ENCODE data around the gene PHPT1. TPM values are rescaled to one million over a fixed set of nuclear protein-coding genes. Genes with fewer than 3 reads are reported as not detected.
"Not testable (repeated sequence)": the region's sequence is repeated elsewhere in the genome, so short reads cannot be mapped to it uniquely, and the experiment has no call there.

Gene PHPT1
- total and polyA plus RNA-seq, 4 donors, result 75.0 to 195 (median 117) TPM

DNA sequence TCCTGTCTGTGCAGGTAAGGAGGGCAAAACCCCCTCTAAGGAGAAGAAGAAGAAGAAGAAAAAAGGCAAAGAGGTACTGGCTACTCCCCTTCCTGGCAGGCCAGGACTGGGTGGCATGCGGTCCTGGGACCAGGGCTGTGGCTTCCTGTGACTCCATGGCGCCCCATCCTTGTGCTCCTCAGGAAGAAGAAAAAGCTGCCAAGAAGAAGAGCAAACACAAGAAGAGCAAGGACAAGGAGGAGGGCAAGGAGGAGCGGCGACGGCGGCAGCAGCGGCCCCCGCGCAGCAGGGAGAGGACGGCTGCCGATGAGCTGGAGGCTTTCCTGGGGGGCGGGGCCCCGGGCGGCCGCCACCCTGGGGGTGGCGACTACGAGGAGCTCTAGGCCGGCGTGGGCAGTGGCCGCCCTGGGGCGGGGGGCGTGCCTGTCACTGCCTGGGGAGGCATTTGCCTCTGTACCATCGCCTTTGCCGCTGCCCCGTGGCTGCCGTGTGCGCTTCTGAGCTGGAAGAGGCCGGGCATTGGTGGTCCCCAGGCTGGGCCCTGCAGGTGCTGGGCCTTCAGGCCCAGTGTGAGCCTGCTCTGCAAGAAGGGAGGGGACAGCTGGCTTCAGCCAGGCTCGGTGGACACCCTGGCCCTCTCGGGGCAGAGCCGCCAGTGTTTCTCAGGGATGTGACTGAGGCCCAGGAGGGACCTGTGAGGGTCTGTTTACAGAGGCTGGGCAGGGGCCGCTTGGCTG, 8.9 kb upstream of the PHPT1 start:
- H3K27me3 ChIP-seq (ENCODE audit: control insufficient read depth in 3 of 3, insufficient read depth in 3 of 3, low read length in 2 of 3), result peaks cover 0 to 8% (median 3%) of the 10 kb centered on the region in 3 donors
- H3K4me1 ChIP-seq (ENCODE audit: control insufficient read depth in 5 of 5, insufficient read depth in 5 of 5, low read length in 5 of 5), result peaks cover 0 to 23% (median 10%) of the 10 kb centered on the region in 5 donors
- H3K9ac ChIP-seq (ENCODE audit: insufficient read depth in 1 of 2, low read length in 2 of 2), result no peak overlapping the region
- WGBS, 2 donors, result 80 to 84% methylated on average over 23 to 32 of the region's 32 CpGs
- TF ChIP-seq, protein P1, sequence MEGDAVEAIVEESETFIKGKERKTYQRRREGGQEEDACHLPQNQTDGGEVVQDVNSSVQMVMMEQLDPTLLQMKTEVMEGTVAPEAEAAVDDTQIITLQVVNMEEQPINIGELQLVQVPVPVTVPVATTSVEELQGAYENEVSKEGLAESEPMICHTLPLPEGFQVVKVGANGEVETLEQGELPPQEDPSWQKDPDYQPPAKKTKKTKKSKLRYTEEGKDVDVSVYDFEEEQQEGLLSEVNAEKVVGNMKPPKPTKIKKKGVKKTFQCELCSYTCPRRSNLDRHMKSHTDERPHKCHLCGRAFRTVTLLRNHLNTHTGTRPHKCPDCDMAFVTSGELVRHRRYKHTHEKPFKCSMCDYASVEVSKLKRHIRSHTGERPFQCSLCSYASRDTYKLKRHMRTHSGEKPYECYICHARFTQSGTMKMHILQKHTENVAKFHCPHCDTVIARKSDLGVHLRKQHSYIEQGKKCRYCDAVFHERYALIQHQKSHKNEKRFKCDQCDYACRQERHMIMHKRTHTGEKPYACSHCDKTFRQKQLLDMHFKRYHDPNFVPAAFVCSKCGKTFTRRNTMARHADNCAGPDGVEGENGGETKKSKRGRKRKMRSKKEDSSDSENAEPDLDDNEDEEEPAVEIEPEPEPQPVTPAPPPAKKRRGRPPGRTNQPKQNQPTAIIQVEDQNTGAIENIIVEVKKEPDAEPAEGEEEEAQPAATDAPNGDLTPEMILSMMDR (IDR thresholded peaks at IDR 0.05; ENCODE audit: control extremely low read depth, extremely low read depth), result no peak
- DNase-seq, result no peak
- H3K4me3 ChIP-seq, result no peak overlapping the region
- peaks cover 0 to 40% (median 2%) of the 10 kb centered on the region in 4 donors for H3K36me3 ChIP-seq (ENCODE audit: control insufficient read depth in 4 of 4, insufficient read depth in 4 of 4, low read length in 4 of 4)
- H3K27ac ChIP-seq (ENCODE audit: low read depth in 1 of 2, low read length in 1 of 2), result no peak overlapping the region
- ATAC-seq (ENCODE audit: insufficient read depth, low FRiP score), result no peak
- peaks cover 0 to 1% (median 0%) of the 10 kb centered on the region in 4 donors for H3K9me3 ChIP-seq (ENCODE audit: control insufficient read depth in 4 of 4, insufficient read depth in 3 of 4, low read length in 3 of 4)

DNA sequence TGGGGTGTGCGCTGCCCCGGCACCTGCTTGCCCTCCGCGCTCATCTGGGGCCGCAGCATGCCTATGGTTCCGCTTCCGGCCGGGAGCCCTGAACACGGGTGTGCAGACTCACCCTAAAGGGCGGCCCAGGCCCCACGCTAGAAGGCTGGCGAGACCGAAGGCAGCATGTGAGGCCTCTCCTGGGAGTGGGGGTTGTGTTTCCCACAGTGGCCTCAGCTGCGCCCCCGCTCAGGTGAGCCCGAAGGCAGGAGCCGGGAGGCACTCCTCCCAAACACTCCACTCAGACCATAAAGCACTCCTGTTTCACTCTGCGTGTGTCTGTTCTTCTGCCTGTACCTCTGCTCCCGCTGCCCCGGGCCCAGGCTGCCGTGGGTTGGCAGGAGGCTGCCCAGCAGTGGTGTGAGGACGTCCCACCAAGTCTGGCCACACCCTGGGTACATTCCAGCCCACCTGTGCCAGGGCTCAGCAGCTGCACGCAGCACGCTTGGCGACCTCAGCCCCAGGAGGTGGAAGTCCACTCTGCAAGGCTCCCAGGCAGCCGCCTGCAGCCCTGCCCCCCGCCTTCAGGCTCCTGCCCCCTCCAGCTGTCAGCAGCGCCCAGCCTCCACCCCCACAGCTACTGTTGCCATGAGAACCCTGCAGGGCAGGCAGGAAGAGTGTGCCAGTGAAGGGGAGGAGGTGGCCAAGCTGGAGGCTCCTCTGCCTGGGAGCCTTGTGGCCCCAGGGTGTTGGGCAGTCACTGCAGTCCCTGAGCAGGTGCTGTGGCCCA, 8.1 kb upstream of the PHPT1 start:
- TF ChIP-seq, protein P1 (IDR thresholded peaks at IDR 0.05; ENCODE audit: control extremely low read depth, extremely low read depth), result no peak
- WGBS, 2 donors, result 77 to 80% methylated on average over 28 of the region's 28 CpGs
- no peak overlapping the region for H3K9ac ChIP-seq (ENCODE audit: insufficient read depth in 1 of 2, low read length in 2 of 2)
- peaks cover 0 to 33% (median 2%) of the 10 kb centered on the region in 4 donors for H3K36me3 ChIP-seq (ENCODE audit: control insufficient read depth in 4 of 4, insufficient read depth in 4 of 4, low read length in 4 of 4)
- DNase-seq, result peak; percentile 53 to 70 (median 65)
- H3K9me3 ChIP-seq (ENCODE audit: control insufficient read depth in 4 of 4, insufficient read depth in 3 of 4, low read length in 3 of 4), result peaks cover 0 to 1% (median 0%) of the 10 kb centered on the region in 4 donors
- no peak overlapping the region for H3K4me3 ChIP-seq
- peaks cover 3 to 11% (median 4%) of the 10 kb centered on the region in 3 donors for H3K27me3 ChIP-seq (ENCODE audit: control insufficient read depth in 3 of 3, insufficient read depth in 3 of 3, low read length in 2 of 3)
- H3K4me1 ChIP-seq (ENCODE audit: control insufficient read depth in 5 of 5, insufficient read depth in 5 of 5, low read length in 5 of 5), result peaks cover 0 to 23% (median 10%) of the 10 kb centered on the region in 5 donors
- H3K27ac ChIP-seq (ENCODE audit: low read depth in 1 of 2, low read length in 1 of 2), result no peak overlapping the region
- no peak for ATAC-seq (ENCODE audit: insufficient read depth, low FRiP score)

DNA sequence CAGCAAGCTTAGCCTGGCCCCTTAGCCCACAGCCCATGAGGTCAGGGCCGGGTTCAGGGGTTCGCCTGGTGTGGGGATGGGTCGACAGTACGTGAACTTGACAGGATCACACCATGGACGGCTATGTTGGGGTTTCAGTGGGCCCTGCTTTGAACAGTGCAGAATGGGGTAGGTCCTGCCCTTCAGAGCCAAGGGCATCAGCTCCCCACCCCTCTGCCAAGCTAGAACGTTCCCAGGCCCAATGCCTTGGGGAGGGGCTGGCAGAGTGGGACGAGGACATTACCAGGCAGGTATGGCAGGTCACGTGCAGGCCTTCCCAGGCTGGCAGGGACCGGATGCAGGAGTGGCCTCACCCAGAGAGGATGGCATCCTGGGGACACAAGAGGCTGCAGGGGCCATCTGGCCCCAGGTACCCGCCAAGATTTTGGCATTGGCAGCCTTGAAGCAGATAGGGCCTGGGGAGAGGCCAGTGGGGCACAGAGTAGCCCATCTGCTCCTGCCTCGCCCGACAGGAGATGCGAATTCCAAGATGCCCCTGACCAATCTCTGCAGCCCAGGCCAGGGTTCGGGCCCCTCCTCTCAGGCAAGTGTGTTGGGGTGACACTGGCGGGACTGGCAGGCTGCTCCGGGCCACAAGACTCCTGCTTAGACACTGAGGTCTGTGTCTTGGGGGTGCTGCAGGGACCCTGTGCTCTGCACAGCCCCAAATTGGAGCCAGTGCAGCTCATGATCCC, 7.4 kb upstream of the PHPT1 start:
- 53 to 59% methylated on average over 16 of the region's 16 CpGs for WGBS, 2 donors
- Histone ChIP-seq H3K27me3 (ENCODE audit: control insufficient read depth in 3 of 3, insufficient read depth in 3 of 3, low read length in 2 of 3) (peaks cover 3 to 16% (median 8%) of the 10 kb centered on the region in 3 donors), H3K4me1 (ENCODE audit: control insufficient read depth in 5 of 5, insufficient read depth in 5 of 5, low read length in 5 of 5) (peaks cover 0 to 23% (median 10%) of the 10 kb centered on the region in 5 donors), H3K36me3 (ENCODE audit: control insufficient read depth in 4 of 4, insufficient read depth in 4 of 4, low read length in 4 of 4) (peaks cover 0 to 30% (median 2%) of the 10 kb centered on the region in 4 donors)
- not testable (repeated sequence) for DNase-seq; H3K4me3 ChIP-seq; H3K9me3 ChIP-seq (ENCODE audit: control insufficient read depth in 4 of 4, insufficient read depth in 3 of 4, low read length in 3 of 4); ATAC-seq (ENCODE audit: insufficient read depth, low FRiP score); H3K27ac ChIP-seq (ENCODE audit: low read depth in 1 of 2, low read length in 1 of 2); H3K9ac ChIP-seq (ENCODE audit: insufficient read depth in 1 of 2, low read length in 2 of 2)
